HG03159 (cell line): ENCODE data around the gene LENEP.
A peak's percentile ranks its signal among the peaks of the same experiment; 100 is the strongest.

Experiments used
- ATAC-seq: cut with Tn5 transposase; IDR thresholded peaks from one replicate; pipeline ENCODE4 v1.9.1; 2021; ENCODE audit warnings: mild to moderate bottlenecking, moderate library complexity; ENCODE audit not compliant: unreplicated experiment

The LENEP gene

GRCh38 chr1:154960446-154961136, 32.8 kb upstream of the LENEP start:
- no peak for ATAC-seq

GRCh38 chr1:154961207-154962155, 31.9 kb upstream of the LENEP start, which contains the start of gene PYGO2:
TSS of gene PYGO2 (minus strand) at chr1:154961782. CDS start at chr1:154961576, 206 bp downstream.
- peak; percentile 67 for ATAC-seq

GRCh38 chr1:154962156-154962749, 31.1 kb upstream of the LENEP start:
- peak; percentile 14 for ATAC-seq

- ATAC-seq, result no peak
Observed at GRCh38 chr1:154962795-154963330, 30.5 kb upstream of the LENEP start.

GRCh38 chr1:154963643-154964042, 29.7 kb upstream of the LENEP start:
- ATAC-seq, result no peak

- no peak for ATAC-seq
Observed at GRCh38 chr1:154964359-154964758, 29.0 kb upstream of the LENEP start.

GRCh38 chr1:154966111-154966510, 27.3 kb upstream of the LENEP start:
- ATAC-seq, result no peak

- ATAC-seq, result no peak
Observed at GRCh38 chr1:154967331-154967950, 25.9 kb upstream of the LENEP start.

GRCh38 chr1:154968731-154969130, 24.7 kb upstream of the LENEP start:
- no peak for ATAC-seq

- no peak for ATAC-seq
Observed at GRCh38 chr1:154969246-154969645, 24.1 kb upstream of the LENEP start.

GRCh38 chr1:154969860-154970452, 23.4 kb upstream of the LENEP start:
- no peak for ATAC-seq

- no peak for ATAC-seq
Observed at GRCh38 chr1:154970631-154971340, 22.6 kb upstream of the LENEP start, which contains the start of gene SHC1. TSS of gene SHC1 (minus strand) at chr1:154970747. CDS start at chr1:154970526, 221 bp downstream.

GRCh38 chr1:154971341-154971998, 21.9 kb upstream of the LENEP start:
- no peak for ATAC-seq

GRCh38 chr1:154972213-154972516, 21.2 kb upstream of the LENEP start:
- ATAC-seq, result no peak

- ATAC-seq, result no peak
Observed at GRCh38 chr1:154972517-154973343, 20.7 kb upstream of the LENEP start.

- peak; percentile 21 for ATAC-seq
Observed at GRCh38 chr1:154973344-154974101, 19.9 kb upstream of the LENEP start.

GRCh38 chr1:154974102-154974807, 19.1 kb upstream of the LENEP start, which contains the start of gene CKS1B:
TSS of gene CKS1B (plus strand) at chr1:154974681. CDS start at chr1:154974746, 65 bp downstream.
- peak; percentile 77 for ATAC-seq
